ENCODE data around the gene UBE2QL1.

UBE2QL1 gene

GRCh38 chr5:6448622-6449464 lies at the start of gene UBE2QL1:
UBE2QL1 (plus strand) TSS chr5:6448859; CDS start chr5:6448894, 35 bp downstream.
- DNase-seq (ENCODE audit: low spot score): no peak

- DNase-seq (ENCODE audit: low spot score): peak; percentile 6
Observed at GRCh38 chr5:6399980-6400910, 48.4 kb upstream of the UBE2QL1 start.

GRCh38 chr5:6401410-6401809 lies 47.2 kb upstream of the UBE2QL1 start:
- DNase-seq (ENCODE audit: low spot score): no peak

GRCh38 chr5:6402939-6403338 lies 45.7 kb upstream of the UBE2QL1 start:
- DNase-seq (ENCODE audit: low spot score): no peak

- no peak for DNase-seq (ENCODE audit: low spot score)
Observed at GRCh38 chr5:6403416-6403815, 45.2 kb upstream of the UBE2QL1 start.

GRCh38 chr5:6404129-6404528 lies 44.5 kb upstream of the UBE2QL1 start:
- DNase-seq (ENCODE audit: low spot score): no peak

GRCh38 chr5:6405591-6405990 lies 43.1 kb upstream of the UBE2QL1 start:
- no peak for DNase-seq (ENCODE audit: low spot score)

- DNase-seq (ENCODE audit: low spot score): no peak
Observed at GRCh38 chr5:6407558-6408259, 41.0 kb upstream of the UBE2QL1 start.

GRCh38 chr5:6408260-6408596 lies 40.4 kb upstream of the UBE2QL1 start:
- DNase-seq (ENCODE audit: low spot score): no peak

GRCh38 chr5:6408627-6409446 lies 39.8 kb upstream of the UBE2QL1 start:
- no peak for DNase-seq (ENCODE audit: low spot score)

- no peak for DNase-seq (ENCODE audit: low spot score)
Observed at GRCh38 chr5:6410421-6410820, 38.2 kb upstream of the UBE2QL1 start.

GRCh38 chr5:6411141-6411540 lies 37.5 kb upstream of the UBE2QL1 start:
- DNase-seq (ENCODE audit: low spot score): no peak

GRCh38 chr5:6412811-6413210 lies 35.8 kb upstream of the UBE2QL1 start:
- DNase-seq (ENCODE audit: low spot score): no peak

- no peak for DNase-seq (ENCODE audit: low spot score)
Observed at GRCh38 chr5:6417657-6418056, 31.0 kb upstream of the UBE2QL1 start.

- DNase-seq (ENCODE audit: low spot score): no peak
Observed at GRCh38 chr5:6418679-6419276, 29.9 kb upstream of the UBE2QL1 start.

GRCh38 chr5:6419340-6419852 lies 29.3 kb upstream of the UBE2QL1 start:
- no peak for DNase-seq (ENCODE audit: low spot score)

- no peak for DNase-seq (ENCODE audit: low spot score)
Observed at GRCh38 chr5:6423327-6424109, 25.1 kb upstream of the UBE2QL1 start.

- DNase-seq (ENCODE audit: low spot score): no peak
Observed at GRCh38 chr5:6424110-6424659, 24.5 kb upstream of the UBE2QL1 start.

- no peak for DNase-seq (ENCODE audit: low spot score)
Observed at GRCh38 chr5:6424700-6425099, 24.0 kb upstream of the UBE2QL1 start.

- DNase-seq (ENCODE audit: low spot score): no peak
Observed at GRCh38 chr5:6427694-6428093, 21.0 kb upstream of the UBE2QL1 start.
